ENCODE results near the gene AIDA. TPM values are rescaled to one million over a fixed set of nuclear protein-coding genes. Genes with fewer than 3 reads are reported as not detected.
"Not testable (repeated sequence)": the region's sequence is repeated elsewhere in the genome, so short reads cannot be mapped to it uniquely, and the experiment has no call there.

The AIDA gene
- total RNA-seq, 1 experiment from 2014 or later = 60.0 TPM

DNA sequence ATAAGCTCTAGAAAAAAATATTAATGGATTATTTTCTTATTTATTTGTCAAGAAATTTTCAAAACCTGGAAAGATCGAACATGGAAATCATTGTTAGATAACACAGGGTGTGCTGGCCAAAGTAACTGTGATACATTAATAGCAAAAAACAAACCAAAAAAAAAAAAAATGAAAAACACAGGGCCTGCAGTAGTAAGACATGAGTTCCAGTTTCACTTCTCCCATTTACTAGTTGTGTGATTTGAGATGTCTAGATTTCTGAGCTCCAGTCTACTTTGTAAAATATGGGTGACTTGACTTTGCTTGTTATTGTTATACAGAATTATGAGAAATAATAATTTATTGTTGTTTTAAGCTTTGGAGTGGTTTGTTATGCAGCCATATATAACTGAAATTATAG, 38.4 kb upstream of the AIDA start:
- Histone ChIP-seq H3K9me3 (ENCODE audit: insufficient read depth, low read depth) (no peaks in the 10 kb centered on the region), H3K4me2 (no peak overlapping the region), H3K27ac (no peak overlapping the region), H3K4me1 (replicated peaks; ENCODE audit: insufficient read depth) (no peaks in the 10 kb centered on the region), H3K27me3 (ENCODE audit: insufficient read depth, low read depth) (peaks cover 30% of the 10 kb centered on the region), H3K36me3 (ENCODE audit: low read depth) (no peaks in the 10 kb centered on the region), H3K4me3 (no peak overlapping the region), H3F3A (ENCODE audit: insufficient read depth, low read depth) (no peaks in the 10 kb centered on the region), H4K20me1 (ENCODE audit: insufficient read depth) (no peaks in the 10 kb centered on the region), H3K79me2 (ENCODE audit: low read depth) (no peaks in the 10 kb centered on the region), H3K9me2 (ENCODE audit: insufficient read depth) (no peaks in the 10 kb centered on the region), H2AFZ (no peak overlapping the region)
- intact Hi-C loops (cut with micrococcal nuclease; ENCODE audit: unreplicated experiment) = no loop called here
- no peak for DNase-seq
- no TSS peak for BruUV-seq (replicated peaks)
- ChIA-PET POLR2A (ENCODE audit: unreplicated experiment) (no interaction called here), CTCF (interaction anchor here (1.1 kb wide), 1 partner anchor 117 kb away, joined by 4 read pairs; no protein-coding TSS in a partner anchor)
- TF ChIP-seq, protein P1, sequence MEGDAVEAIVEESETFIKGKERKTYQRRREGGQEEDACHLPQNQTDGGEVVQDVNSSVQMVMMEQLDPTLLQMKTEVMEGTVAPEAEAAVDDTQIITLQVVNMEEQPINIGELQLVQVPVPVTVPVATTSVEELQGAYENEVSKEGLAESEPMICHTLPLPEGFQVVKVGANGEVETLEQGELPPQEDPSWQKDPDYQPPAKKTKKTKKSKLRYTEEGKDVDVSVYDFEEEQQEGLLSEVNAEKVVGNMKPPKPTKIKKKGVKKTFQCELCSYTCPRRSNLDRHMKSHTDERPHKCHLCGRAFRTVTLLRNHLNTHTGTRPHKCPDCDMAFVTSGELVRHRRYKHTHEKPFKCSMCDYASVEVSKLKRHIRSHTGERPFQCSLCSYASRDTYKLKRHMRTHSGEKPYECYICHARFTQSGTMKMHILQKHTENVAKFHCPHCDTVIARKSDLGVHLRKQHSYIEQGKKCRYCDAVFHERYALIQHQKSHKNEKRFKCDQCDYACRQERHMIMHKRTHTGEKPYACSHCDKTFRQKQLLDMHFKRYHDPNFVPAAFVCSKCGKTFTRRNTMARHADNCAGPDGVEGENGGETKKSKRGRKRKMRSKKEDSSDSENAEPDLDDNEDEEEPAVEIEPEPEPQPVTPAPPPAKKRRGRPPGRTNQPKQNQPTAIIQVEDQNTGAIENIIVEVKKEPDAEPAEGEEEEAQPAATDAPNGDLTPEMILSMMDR (conservative IDR thresholded peaks at IDR 0.05) = no peak

DNA sequence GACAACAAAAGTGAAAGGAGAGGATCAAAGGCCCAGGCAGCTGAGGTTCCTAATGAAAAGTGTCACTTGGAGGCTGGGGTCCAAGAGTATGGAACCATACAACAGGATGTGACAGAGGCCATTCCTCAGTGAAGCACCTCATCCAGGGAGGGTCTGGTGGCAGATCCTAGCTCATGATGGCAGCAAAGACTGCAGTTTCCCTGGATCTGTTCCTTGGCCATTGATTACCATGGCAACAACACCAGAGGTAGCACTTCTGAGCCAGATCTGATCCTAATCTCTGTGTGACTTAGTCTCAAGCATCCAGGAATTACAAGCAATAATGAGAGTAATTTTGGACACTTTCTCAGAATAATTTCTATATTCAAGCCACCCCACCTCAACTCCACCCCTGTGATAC, 37.6 kb upstream of the AIDA start:
- Histone ChIP-seq H3K9me3 (ENCODE audit: insufficient read depth, low read depth) (no peaks in the 10 kb centered on the region), H2AFZ (no peak overlapping the region), H3K79me2 (ENCODE audit: low read depth) (no peaks in the 10 kb centered on the region), H3K27ac (no peak overlapping the region), H3F3A (ENCODE audit: insufficient read depth, low read depth) (no peaks in the 10 kb centered on the region), H3K27me3 (ENCODE audit: insufficient read depth, low read depth) (peaks cover 30% of the 10 kb centered on the region), H3K36me3 (ENCODE audit: low read depth) (no peaks in the 10 kb centered on the region), H4K20me1 (ENCODE audit: insufficient read depth) (no peaks in the 10 kb centered on the region), H3K9me2 (ENCODE audit: insufficient read depth) (no peaks in the 10 kb centered on the region), H3K4me1 (replicated peaks; ENCODE audit: insufficient read depth) (no peaks in the 10 kb centered on the region), H3K4me2 (no peak overlapping the region), H3K4me3 (no peak overlapping the region)
- POLR2A ChIA-PET (ENCODE audit: unreplicated experiment) = no interaction called here
- DNase-seq = no peak
- TF ChIP-seq, protein P1 (conservative IDR thresholded peaks at IDR 0.05) = no peak
- no peak for TF ChIP-seq EZH2 (IDR thresholded peaks at IDR 0.05; ENCODE audit: low read depth)
- BruUV-seq (replicated peaks) = no TSS peak
- intact Hi-C loops (cut with micrococcal nuclease; ENCODE audit: unreplicated experiment) = no loop called here
- CTCF ChIA-PET = interaction anchor here (0.6 kb wide), 1 partner anchor 136 kb away, joined by 5 read pairs; no protein-coding TSS in a partner anchor

DNA sequence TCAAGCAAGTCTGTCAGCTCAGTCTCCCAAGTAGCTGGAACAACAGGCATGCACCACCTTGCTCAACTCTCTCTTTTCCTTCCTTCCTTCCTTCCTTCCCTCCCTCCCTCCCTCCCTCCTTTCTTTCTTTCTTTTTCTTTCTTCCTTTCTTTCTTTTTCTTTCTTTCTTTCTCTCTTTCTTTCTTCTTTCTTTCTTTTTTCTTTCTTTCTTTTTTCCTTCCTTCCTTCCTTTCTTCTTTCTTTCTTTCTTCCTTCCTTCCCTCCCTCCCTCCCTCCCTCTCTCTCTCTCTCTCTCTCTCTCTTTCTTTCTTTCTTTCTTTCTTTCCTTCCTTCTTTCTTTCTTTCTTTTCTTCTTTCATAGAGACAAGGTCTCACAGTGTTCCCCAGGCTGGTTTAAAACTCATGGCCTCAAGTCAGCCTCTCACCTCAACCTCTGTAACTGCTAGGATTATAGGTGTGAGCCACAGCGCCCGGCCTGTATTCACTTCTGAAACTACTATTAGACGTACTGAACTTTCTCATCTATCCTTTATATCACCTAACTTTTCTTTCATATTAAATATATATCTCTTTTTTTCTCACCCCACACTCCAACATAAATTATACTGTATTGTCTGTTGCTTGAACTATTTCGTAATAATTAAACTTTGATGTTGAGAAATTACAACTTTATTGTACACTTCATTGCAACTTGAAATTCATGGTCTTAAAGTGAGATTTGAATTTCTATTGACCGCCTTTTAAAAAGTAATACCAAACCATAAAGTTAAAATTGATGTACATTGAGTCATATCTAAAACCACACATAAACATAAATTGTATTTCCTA, 29.6 kb upstream of the AIDA start:
- POLR2A ChIA-PET (ENCODE audit: unreplicated experiment); H3K4me2 ChIP-seq; DNase-seq; H3K27ac ChIP-seq; H3K4me1 ChIP-seq (replicated peaks; ENCODE audit: insufficient read depth); H2AFZ ChIP-seq; H3F3A ChIP-seq (ENCODE audit: insufficient read depth, low read depth); intact Hi-C loops (cut with micrococcal nuclease; ENCODE audit: unreplicated experiment); CTCF ChIA-PET; H3K27me3 ChIP-seq (ENCODE audit: insufficient read depth, low read depth); BruUV-seq (replicated peaks); H3K9me3 ChIP-seq (ENCODE audit: insufficient read depth, low read depth); H3K36me3 ChIP-seq (ENCODE audit: low read depth); H3K4me3 ChIP-seq; H3K79me2 ChIP-seq (ENCODE audit: low read depth); H3K9me2 ChIP-seq (ENCODE audit: insufficient read depth); H4K20me1 ChIP-seq (ENCODE audit: insufficient read depth): not testable (repeated sequence)
